GM12891 (cell line): ENCODE measurements around the gene ANKRA2.

ENCODE experiments used
- PAX5 ChIP-seq: IDR thresholded peaks from 2 replicates; pipeline ENCODE4 v1.6.1; 2011; ENCODE audit warnings: low read length, moderate library complexity, mild to moderate bottlenecking; ENCODE audit not compliant: insufficient read depth, severe bottlenecking
- POLR2A ChIP-seq: IDR thresholded peaks from 2 replicates; pipeline ENCODE4 v1.6.1; 2011; ENCODE audit warnings: low read depth, low read length, control low read depth
- POLR2AphosphoS5 ChIP-seq: IDR thresholded peaks from 2 replicates; pipeline ENCODE4 v1.6.1; 2011; ENCODE audit warnings: low read depth, low read length, control low read depth

DNA sequence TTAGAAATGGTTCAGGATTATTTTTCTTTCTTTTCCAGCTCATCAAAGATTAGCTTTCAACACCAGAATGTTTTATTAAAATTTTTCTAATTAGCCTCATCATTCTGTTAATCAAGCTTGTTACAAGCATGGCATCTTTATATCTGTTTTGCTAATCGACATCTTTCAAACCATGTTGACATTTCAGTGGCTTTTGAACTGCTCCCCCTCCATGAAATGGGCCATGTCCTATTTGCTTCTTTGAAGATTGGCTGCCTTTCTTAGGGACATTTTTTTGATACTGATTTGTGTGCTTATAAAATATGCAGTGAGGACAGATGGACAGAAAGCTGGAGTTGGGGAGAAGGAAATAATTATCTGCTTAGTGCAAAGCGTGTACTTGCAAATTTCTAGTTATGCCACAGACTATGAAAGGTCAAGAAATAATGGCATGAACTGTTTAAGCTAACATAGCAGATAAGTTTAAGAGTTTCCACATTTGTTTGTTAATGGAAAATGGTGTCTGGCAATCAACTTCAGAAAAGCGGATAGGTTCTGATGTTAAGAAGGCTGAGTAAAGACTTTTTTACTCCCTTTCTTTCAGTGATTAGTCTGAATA, 39.7 kb downstream of the ANKRA2 start:
- TF ChIP-seq POLR2A: no peak
- no peak for TF ChIP-seq POLR2AphosphoS5
- TF ChIP-seq PAX5: no peak
